HuH-7.5 (cell line): ENCODE measurements around the gene LIME1.
"Not testable (repeated sequence)": the region's sequence is repeated elsewhere in the genome, so short reads cannot be mapped to it uniquely, and the experiment has no call there.

ENCODE experiments used
- DNase-seq: peaks from one replicate; pipeline ENCODE4 v3.0.0; 2011; ENCODE audit warnings: low spot score

The LIME1 gene

GRCh38 chr20:63773571-63774241 lies 37.2 kb downstream of the LIME1 start:
- no peak for DNase-seq

DNA sequence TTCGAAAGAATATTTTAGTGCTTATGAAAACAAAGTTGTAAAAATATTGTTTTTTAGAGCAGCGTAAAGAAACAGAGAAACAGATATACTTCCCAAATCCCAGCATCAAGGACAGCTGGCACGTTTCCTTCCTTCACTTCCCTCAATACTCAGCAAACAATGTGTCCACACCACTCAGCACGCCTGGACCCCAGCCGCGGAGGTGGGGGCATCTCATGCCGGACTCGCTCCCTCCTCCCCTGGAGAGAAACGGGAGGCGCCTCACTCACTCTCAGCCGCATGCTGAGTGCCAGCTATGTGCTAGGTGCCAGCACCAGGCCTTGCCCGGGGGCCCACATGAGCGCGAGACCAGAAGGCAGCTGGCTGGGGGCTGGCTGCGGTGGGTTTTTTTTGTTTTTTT lies 37.8 kb downstream of the LIME1 start:
- no peak for DNase-seq

- DNase-seq = no peak
Observed at GRCh38 chr20:63775096-63775978, 38.9 kb downstream of the LIME1 start.

GRCh38 chr20:63776875-63777274 lies 40.4 kb downstream of the LIME1 start:
- not testable (repeated sequence) for DNase-seq

DNA sequence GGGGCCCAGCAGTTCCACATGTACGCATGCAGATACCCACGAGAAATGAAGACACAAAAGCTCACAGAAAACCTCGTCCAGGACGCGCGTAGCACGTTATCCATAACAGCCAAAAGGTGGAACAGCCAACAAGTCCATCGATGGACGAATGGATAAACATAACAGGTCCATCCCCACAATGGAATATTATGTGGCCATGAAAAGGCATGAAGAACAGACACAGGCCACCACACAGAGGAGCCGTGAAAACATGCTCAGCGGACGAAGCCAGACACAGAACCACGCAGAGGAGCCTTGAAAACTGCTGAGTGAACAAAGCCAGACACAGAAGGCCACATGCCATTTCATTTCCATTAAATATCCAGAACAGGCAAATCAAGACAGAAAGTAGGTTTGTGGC lies 41.1 kb downstream of the LIME1 start:
- DNase-seq = no peak

DNA sequence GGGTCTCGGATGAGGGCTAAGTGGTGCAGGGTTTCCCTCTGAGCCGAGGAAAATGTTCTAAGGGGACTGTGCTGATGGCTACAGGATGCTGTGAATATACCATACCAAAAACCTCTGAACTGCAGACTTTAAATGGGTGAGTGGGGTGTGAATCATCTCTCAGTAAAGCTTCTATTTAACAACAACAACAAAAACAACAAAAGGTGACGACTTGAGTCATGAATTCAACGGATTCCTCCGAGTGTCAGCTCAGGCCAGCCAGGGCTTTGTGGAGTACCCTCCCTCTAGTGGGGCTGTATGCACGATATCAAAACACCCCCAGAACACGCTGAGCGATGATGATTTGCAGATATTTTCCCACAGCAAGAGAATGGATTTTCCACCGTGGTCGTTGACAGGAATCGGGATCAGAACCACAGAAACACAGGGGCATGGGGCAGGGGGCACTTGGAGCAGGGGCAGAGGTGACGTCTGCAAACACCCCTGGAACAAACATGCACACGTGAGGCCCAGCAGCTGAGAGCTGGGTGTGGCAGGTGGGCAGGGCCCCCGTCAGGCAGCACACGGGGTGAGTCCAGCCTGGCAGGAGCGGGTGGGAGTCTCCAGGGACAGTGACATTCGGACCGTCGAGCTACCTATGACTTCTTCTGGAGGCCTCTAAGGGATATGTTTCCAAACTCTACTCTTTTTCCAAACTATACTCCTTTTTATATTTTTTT lies 41.7 kb downstream of the LIME1 start:
- DNase-seq = no peak

DNA sequence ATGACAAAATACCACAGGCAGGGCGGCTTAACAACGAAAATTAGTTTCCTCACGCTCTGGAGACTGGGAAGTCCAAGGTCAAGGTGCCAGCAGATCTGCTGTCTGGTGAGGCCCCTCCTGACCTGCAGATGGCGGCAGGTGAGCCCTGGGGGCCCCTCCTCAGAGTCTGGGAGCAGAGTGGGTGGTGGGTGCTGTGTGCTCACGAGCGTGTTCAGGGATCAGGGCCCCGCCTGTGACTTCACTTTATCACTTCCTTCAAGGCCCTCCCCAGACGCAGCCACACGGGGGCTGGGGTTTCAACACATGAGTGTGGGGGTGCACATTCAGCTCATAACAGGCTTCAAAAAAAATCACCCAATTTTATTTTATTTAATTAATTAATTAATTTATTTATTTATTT lies 42.4 kb downstream of the LIME1 start:
- DNase-seq = no peak

GRCh38 chr20:63781181-63781580 lies 44.7 kb downstream of the LIME1 start:
- DNase-seq = no peak

- DNase-seq = no peak
Observed at GRCh38 chr20:63782051-63782471, 45.6 kb downstream of the LIME1 start.

- DNase-seq = no peak
Observed at GRCh38 chr20:63782521-63782971, 46.1 kb downstream of the LIME1 start.

- no peak for DNase-seq
Observed at GRCh38 chr20:63783970-63784369, 47.5 kb downstream of the LIME1 start.

DNA sequence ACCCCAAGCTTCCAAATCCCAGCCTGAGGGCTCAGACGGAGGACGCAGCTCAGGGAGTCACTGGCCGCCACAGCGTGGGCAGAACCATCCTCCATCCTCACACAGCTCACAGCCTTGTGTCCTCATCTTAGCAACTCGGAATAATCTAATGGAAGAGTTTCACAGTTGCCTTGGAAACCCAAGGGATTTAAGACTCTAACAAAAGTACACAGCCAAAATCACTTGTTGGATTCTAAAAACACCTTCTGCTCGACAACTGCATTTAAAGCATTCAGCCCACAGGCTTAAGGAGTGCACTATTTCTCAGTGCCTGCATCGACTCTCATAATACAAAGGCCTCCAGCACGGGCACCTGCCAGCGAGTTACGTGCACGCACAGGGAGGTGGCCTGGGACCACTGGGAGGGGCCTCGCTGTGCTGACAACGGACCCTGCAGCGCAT lies 49.2 kb downstream of the LIME1 start:
- DNase-seq = no peak

- no peak for DNase-seq
Observed at GRCh38 chr20:63787302-63787701, 50.8 kb downstream of the LIME1 start.

- DNase-seq = no peak
Observed at GRCh38 chr20:63787749-63788148, 51.3 kb downstream of the LIME1 start.
